Stimulated activated CD8-positive, alpha-beta memory T cell treated with anti-CD3 and anti-CD28 coated beads, Interleukin-4, amount 100 ng/mL, for 4 hours (primary cell): ENCODE data around the gene LASP1NB.
A peak's percentile ranks its signal among the peaks of the same experiment; 100 is the strongest.

Experiments
- DNase-seq, 2 donors: peaks; one replicate each; pipeline ENCODE4 v3.0.0-alpha.2; 2020; ENCODE audit warnings: low read depth in 2 of 2, low spot score in 1 of 2

Gene LASP1NB

GRCh38 chr17:38925263-38925995 lies at the start of gene LASP1NB:
Gene LASP1NB (plus strand): TSS chr17:38925614.
- DNase-seq: peak in 1 of 2 donors; percentile 16

GRCh38 chr17:38877130-38877851 lies 48.1 kb upstream of the LASP1NB start:
- DNase-seq: no peak

- no peak for DNase-seq
Measured at GRCh38 chr17:38879878-38880665, 45.3 kb upstream of the LASP1NB start.

GRCh38 chr17:38881600-38882191 lies 43.7 kb upstream of the LASP1NB start:
- DNase-seq: no peak

- DNase-seq: no peak
Measured at GRCh38 chr17:38882870-38883269, 42.5 kb upstream of the LASP1NB start.

- no peak for DNase-seq
Measured at GRCh38 chr17:38883592-38884526, 41.6 kb upstream of the LASP1NB start.

- no peak for DNase-seq
Measured at GRCh38 chr17:38885044-38885727, 40.2 kb upstream of the LASP1NB start.

- no peak for DNase-seq
Measured at GRCh38 chr17:38885728-38886642, 39.4 kb upstream of the LASP1NB start.

GRCh38 chr17:38886643-38887010 lies 38.8 kb upstream of the LASP1NB start:
- no peak for DNase-seq

GRCh38 chr17:38888842-38889241 lies 36.6 kb upstream of the LASP1NB start:
- no peak for DNase-seq

- no peak for DNase-seq
Measured at GRCh38 chr17:38889745-38890409, 35.5 kb upstream of the LASP1NB start.

- DNase-seq: no peak
Measured at GRCh38 chr17:38890410-38890746, 35.0 kb upstream of the LASP1NB start.

GRCh38 chr17:38891441-38891840 lies 34.0 kb upstream of the LASP1NB start:
- no peak for DNase-seq

GRCh38 chr17:38892083-38892482 lies 33.3 kb upstream of the LASP1NB start:
- no peak for DNase-seq

GRCh38 chr17:38892620-38893019 lies 32.8 kb upstream of the LASP1NB start:
- DNase-seq: no peak

GRCh38 chr17:38893113-38893512 lies 32.3 kb upstream of the LASP1NB start:
- no peak for DNase-seq

GRCh38 chr17:38893607-38894006 lies 31.8 kb upstream of the LASP1NB start:
- no peak for DNase-seq

- no peak for DNase-seq
Measured at GRCh38 chr17:38894276-38894675, 31.1 kb upstream of the LASP1NB start.
